ENCODE measurements around the gene LRP4.

LRP4 gene

DNA sequence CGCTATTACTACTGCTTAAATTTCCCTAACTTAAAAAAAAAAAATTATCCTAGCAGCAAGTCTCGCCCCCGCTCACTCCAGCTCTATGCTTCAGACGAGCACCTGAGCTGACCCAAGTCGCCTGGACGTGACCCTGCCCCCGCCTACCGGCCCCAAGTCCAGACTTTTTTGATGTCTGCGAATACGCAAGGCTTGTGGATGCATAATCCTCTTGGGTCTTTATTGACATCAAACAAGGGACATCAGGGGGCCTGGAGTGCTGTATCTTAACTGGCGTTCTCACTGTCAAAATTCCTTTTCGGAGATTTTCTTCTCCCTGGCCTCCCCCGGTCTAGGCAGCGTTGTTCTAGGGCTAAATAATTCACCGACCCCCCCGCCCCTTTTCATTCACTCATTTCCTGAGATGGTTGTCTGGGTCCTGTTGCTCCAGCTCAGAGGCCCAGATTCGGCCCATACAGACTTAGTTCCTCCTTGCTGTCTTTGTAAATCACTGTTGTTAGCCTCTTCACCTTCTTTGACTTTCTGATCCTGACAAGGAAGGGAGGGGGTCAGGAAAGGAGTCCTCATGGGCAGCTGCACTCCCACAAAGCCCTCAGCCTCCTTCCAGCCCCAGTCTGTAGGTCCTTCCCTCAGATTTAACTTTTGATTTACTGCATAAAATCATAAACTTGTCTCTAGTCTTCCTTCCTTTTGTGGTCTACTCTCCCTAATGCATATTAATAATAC lies 601 bp upstream of the LRP4 start:
- no peak for DNase-seq (ENCODE audit: low read depth in 2 of 2, low spot score in 1 of 2)

DNA sequence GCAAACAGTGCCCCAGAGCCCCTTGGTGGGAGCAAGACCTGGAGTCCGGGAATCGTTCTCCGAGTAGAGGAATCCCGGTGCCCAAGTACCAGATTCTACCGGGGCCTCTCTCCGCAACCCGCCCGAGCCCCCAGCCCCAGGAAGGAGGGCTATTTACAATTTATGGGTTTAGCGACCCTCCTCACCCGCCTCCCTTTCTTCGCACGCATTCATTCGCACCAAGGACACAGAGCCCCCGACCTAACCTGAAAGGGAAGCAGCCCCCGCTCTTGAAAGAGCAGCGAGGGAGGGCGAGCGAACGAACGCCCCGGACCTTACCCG lies 628 bp downstream of the LRP4 start:
- DNase-seq (ENCODE audit: low read depth in 2 of 2, low spot score in 1 of 2) = no peak

DNA sequence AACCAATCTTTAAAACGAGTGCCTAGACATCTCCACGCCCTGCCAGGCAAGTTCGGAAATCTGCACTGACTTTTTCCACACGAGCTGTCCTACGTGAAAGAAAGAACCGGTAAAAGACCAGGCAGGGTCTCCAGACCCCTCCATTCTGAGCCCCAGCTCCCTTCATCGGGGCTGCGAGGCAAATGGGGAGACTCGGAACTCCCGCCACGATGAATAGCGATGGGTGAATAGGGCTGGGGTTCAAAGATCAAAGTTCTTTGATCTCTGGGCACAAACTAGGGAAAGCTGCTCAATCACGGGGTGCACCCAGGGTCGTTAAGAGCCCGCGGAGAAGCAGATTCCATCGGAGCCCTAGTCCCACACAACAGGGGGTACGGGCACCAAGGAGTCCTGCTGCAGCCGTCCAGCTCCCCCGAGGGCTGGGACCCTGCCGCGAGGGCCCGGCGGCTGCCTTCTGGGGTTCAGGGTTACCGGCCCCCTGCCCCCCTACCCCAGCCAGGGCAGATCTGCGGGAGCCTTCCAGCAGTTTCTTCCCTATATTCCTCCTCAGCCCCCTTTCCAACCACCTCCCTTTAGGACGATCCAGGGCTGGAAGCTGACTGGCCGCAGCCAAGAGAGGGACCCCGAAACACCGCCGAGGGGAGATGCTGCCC lies 1.1 kb downstream of the LRP4 start:
- DNase-seq (ENCODE audit: low read depth in 2 of 2, low spot score in 1 of 2) = no peak

DNA sequence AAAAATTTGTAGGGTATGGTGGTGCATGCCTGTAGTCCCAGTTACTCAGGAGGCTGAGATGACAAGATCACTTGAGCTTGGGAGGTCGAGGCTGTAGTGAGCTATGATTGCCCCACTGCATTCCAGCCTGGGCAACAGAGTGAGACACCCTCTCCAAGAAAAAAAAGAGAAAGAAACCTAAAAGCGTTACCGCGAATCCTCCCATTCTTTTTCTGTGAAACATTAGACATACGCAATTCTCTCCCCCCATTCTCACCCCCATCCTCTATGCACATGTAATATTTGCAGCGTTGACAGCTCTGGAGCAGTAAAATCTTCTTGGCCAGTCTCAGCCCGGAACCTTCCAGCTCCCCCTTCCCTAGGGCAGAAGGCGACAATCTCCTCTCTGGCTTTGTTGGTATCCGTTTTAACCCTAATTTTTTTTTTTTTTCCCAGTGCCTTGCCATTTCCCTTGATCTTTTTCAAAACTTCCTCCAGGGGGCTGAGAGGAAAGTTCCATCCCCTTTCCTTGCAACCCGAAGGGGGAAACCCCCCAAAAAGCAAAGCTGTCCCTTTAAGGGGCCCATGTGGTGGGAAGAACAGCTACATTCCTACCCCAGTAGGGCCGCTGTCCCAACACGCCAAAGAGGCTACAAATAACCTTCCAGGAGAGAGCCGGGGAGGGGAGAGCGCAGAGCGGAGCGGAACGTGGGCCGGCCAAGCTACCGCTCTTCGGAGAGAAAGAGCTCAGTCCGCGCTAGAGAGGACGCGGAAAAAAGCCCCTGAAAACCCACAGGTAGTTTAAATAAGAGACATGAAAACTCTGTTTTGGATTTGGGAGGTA lies 1.9 kb downstream of the LRP4 start:
- DNase-seq (ENCODE audit: low read depth in 2 of 2, low spot score in 1 of 2) = no peak

DNA sequence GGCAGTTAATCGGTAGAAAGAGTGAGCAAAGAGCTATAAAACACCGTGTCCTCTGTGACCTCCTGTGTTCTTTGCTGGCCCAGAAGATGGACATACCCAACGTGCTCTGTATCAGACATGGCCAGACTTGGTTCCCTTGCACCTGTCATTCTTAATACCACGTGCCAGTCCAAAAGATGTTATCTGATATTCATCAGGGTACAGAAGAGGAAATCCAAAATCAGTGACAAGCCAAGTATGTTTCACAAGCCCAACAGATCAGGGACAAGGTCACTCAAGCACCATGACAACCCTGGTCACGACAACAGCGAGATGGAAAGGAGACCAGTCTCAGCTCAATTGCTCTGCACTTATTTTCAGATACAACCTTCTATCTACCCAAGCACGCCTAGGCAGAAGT lies 3.4 kb downstream of the LRP4 start:
- no peak for DNase-seq (ENCODE audit: low read depth in 2 of 2, low spot score in 1 of 2)

DNA sequence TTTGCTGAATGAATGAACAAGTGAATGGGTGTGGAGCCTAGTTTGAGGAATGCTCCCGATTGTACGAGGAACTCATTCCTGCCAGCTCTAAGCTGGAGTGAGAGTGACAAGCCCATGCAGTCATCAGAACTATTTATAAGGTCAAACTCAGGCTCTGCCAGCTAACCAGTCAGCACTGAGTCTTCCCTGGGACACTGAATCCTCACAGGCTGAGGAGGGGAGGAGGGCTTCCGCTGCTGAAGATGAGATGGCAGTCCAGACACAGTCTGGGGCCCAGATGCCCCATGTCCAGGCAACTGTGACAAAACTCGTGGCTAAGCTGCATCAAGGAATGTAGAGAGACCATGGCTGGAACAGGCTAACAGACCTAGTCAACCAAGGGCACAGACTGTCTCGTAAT lies 4.0 kb downstream of the LRP4 start:
- no peak for DNase-seq (ENCODE audit: low read depth in 2 of 2, low spot score in 1 of 2)

DNA sequence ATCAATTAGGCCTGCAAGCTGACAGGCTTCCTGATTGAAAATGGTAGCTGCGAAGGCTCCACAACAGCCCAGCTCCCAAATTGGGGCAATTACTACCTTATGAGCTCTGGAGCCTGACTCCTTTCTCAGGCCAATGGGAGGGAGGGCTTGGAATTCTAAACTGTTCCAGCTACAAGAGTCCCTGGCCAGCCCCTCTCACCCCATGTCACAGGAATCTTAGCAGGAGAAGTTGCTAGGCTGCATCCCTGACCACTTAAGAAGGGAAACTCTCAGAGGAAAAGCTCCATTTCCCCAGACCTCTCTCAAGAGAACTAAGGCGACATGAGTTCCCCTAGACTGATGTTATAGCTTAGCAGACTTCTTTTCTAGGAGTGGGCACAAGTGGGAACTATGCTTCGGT lies 4.9 kb downstream of the LRP4 start:
- DNase-seq (ENCODE audit: low read depth in 2 of 2, low spot score in 1 of 2) = no peak

DNA sequence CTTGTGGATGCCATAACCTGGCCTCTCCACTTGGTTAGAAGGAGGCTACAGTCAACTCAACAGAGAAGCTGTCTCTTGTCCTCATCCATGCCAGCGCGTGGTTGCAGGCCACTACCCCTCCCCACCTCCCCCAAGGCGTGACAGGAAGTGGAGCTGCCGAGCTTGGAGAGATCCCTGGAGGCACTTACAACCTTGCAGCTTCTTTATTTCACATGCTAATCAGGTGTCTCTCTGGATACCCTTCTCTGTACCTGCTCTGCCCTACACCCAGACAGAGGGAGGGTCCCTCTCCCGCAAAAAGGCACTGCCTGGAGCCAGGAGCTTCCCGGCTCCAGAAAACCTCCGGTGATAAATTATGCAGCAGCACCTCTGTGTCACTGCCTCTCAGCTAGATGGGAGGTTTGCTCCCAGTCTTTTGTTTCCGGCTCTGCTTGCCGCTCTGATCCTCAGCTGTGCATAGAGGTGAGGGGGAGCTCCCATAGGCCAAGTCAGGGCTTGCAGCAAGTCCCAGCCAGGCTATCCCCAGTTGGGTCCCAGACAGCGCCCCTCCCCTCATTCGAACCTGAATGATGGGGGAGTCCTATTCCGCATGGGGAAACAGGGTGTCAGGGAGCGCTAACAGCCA lies 5.7 kb downstream of the LRP4 start:
- DNase-seq (ENCODE audit: low read depth in 2 of 2, low spot score in 1 of 2) = no peak

DNA sequence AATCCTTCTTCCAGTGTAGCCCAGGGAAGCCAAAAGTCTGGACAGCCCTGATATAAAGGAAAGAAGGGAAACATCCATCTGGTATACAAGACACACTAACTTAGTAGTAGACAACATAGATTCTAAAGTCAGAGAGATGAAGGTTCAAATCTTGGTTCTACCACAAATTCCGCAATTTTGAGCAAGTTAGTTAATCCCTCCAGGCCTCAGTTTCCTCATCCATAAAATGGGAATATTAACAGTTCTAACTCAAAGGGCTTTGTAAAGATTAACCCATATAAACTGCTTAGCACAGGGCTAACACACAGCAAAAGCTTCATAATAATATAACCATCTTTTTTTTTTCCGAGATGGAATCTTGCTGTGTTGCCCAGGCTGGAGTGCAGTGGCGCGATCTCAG lies 10.7 kb downstream of the LRP4 start:
- no peak for DNase-seq (ENCODE audit: low read depth in 2 of 2, low spot score in 1 of 2)

DNA sequence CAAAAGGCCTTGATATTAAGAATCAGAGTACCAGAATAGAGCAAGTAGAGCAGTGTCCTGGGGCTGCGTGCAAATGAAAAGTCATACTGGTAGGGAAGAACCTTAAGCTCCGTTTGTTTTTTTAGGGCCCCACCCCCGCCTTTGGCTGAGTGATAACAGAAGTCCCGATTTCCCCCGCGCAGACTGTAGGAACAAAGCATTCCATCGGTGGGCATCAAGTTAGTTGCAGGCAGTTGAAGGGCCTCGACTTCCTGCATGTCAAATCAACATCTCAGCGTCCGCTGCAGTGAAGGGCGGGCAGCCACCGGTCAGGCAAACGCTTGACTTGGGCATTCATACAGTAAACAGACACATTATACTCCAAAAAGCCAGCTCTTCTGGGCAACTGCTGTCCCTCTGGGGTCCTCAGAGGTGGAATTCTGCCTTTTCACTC lies 11.7 kb downstream of the LRP4 start:
- no peak for DNase-seq (ENCODE audit: low read depth in 2 of 2, low spot score in 1 of 2)

DNA sequence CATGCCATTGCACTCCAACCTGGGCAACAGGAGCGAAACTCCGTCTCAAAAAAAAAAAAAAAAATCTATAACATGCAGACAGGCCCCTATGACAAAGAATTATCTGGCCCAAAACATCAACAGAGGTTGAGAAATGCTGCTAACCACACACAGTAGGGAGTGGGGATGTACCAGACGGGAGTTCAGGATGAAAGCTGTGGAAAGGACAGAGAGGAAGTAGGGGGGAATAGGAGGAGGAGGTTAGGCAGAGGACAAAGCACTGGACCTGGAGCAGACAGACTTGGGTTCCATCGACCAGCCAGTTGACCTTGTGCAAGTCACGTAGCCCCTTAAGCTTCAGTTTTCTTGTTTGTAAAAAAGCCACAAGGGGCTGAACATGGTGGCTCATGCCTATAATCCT lies 12.5 kb downstream of the LRP4 start:
- no peak for DNase-seq (ENCODE audit: low read depth in 2 of 2, low spot score in 1 of 2)

DNA sequence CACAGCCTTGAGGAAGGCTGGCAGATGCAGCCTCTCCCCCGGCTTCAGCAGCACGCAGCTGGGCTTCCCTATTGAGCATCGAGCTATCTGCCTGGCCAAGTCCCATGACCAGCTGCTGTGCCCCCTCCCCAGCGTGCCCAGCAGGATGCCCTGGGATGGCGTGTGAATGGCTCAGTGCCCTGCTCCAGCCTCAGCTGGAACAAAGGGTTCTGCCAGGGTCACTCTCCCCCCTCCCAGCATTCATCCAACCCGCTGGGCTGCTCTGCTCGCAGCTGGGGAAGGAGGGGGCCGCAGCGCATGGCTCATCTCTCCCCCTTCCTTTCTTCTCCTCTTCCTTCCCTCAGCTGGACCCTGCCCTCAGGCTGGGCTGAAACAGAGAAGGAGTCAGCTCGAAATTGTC lies 14.5 kb downstream of the LRP4 start:
- DNase-seq (ENCODE audit: low read depth in 2 of 2, low spot score in 1 of 2) = no peak

DNA sequence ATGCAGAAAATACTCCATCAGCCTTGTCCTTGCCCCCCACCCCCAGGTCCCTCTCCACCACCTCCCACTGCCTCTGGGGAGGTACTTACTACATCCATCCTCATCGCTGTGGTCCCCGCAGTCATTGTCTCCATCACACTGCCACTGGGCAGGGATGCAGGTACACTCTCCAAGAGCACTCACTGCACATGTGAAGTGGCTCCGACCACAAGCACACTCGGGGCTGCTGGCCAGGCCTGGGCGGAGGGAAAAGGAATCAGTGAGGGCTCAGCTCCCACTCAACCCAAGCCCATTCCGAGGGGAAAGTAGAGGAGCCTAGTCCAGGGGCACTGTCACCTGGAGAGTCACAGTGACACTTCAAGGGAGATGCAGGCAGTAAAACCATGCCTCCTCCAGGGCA lies 15.7 kb downstream of the LRP4 start:
- DNase-seq (ENCODE audit: low read depth in 2 of 2, low spot score in 1 of 2) = no peak

DNA sequence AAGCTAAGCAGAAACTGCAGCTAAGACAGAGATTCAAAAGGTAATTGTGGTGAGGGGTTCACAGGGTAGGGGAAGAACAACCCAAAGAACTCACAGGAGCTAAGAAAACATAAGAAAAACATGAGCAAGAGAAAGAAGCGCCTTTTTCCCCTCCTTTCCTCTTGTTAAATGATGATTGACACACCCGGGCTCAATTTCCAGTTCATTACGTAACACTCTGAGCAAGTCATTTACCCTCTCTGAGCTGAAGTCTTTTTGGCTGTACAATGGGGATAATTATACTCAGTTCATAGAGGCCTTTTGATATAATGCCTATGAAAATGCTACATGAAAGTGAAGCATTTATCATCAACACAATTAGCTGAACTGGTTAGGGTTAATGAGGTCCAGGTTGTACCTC lies 17.2 kb downstream of the LRP4 start:
- DNase-seq (ENCODE audit: low read depth in 2 of 2, low spot score in 1 of 2) = no peak

DNA sequence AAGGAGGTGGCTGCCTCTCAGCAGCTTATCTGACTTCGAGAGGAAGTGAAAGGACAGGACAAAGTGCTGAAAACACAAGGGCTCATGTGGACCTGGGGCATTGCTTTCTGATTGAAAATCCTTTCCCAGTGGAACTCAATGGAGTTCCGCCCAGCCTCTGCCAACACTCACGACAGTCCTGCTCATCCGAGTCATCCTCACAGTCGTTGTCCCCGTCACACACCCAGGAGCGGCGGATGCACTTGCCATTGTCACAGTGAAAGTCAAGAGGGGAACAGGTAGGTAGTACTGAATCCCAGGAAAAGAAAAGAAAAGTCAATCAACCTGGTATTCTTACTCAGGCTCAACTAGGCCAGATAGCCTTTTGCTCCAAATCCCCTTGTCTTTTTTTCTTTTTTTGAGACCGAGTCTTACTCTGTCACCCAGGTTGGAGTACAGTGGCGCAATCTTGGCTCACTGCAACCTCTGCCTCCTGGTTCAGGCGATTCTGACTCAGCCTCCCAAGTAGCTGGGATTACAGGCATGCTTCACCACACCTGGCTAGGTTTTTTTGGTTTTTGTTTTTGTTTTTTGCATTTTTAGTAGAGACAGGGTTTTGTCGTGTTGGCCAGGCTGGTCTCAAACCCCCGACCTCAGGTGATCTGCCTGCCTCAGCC lies 18.1 kb downstream of the LRP4 start:
- DNase-seq (ENCODE audit: low read depth in 2 of 2, low spot score in 1 of 2) = no peak

DNA sequence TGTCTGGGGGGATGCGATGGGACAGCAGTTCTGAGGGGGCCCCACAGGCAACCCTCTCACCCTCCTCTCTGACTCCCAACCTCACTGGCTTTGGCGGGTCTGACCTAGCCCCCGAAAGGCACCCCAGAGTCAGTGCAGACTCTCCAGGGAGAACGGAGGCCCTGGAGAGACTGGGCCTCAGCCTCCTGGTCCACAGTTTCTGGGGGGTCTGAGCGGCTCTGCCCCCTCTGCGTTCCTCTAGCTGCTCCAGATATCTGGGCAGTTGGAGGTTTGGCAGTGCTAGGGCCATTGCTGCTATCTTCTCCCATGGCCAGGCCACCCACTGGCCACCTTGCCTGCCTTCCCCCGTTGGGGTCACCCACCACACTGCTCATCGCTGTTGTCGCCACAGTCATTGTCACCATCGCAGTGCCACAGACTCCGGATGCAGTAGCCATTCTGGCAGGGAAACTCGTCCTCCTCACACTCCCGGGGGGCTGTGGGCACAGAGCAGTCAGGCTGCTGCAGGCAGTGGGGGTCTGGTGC lies 18.8 kb downstream of the LRP4 start:
- no peak for DNase-seq (ENCODE audit: low read depth in 2 of 2, low spot score in 1 of 2)

DNA sequence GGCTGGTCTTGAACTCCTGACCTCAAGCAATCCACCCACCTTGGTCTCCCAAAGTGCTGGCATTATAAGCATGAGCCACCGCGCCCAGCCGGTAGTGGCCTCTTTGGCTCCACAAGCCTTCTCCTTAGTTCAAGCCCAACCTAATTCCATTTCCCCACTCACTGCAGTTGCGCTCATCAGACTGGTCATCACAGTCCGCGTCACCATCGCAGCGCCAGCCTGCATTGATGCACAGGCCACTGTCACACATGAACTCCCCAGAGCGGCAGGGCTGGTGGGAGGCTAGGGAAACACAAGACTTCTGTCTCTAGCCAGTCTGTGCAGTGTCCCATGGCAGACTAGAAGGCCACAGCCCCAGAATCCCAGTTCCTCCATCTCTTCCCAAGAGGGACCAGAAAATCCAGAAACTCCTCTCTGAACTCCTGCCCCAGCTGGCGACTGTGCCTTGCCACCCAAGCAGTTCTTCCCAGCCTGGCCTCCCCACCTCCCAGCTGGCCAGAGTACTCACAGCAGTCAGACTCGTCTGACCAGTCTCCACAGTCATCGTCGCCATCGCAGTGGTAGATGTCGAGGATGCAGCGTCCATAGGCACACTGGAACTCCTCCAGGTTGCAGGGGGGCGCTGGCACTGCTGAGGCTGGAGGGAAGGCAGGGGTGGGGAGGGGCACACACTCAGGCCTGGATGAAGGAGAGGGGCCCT lies 19.8 kb downstream of the LRP4 start:
- no peak for DNase-seq (ENCODE audit: low read depth in 2 of 2, low spot score in 1 of 2)

DNA sequence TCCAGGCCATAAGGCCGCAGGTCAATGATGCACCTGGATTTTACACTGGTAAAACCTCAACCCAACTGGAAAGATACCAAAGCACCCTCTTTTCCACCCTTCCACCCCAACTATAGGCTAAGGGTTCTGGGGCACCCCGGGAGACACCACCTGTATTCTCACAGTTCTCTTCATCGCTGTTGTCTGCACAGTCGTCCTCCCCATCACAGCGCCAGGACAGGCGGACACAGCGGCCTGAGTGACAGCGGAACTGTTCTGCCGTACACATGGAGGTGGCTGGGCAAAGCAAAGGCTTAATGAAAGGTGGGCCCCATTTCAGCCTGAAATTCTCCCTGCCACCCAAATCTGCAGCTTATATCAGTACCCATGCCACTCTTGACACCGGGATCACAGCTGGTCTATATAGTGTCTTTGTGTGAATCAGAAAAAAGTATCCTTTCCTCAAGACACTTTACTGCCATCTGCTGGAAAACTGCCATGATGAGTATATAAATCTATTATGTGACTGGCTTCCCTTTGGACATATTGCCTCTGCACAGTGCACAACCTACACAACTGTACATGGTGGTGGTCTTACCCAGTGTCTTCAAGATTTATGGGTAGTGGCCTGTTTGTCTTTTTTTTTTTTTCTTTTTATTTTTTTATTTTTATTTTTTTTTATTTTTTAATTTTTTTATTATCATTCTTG lies 21.5 kb downstream of the LRP4 start:
- DNase-seq (ENCODE audit: low read depth in 2 of 2, low spot score in 1 of 2) = no peak

DNA sequence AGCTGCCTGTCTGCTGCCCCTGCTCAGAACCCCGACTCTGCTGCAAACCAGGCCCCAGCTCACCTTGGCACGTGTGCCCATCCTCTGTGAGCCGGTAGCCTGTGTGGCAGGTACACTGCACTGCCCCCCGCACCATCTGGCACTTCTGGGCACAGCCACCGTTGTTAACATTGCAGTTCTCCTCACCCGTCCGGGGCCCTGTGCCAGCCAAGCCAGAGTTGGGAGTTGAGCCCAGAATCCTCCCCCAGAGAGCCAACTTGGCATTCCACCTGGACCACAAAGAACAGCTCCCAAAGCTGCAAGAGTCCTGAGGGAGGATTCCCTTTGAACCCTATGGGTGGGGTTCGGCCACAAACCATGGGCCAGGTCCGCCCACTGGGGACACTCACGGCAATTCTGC lies 22.5 kb downstream of the LRP4 start:
- no peak for DNase-seq (ENCODE audit: low read depth in 2 of 2, low spot score in 1 of 2)

DNA sequence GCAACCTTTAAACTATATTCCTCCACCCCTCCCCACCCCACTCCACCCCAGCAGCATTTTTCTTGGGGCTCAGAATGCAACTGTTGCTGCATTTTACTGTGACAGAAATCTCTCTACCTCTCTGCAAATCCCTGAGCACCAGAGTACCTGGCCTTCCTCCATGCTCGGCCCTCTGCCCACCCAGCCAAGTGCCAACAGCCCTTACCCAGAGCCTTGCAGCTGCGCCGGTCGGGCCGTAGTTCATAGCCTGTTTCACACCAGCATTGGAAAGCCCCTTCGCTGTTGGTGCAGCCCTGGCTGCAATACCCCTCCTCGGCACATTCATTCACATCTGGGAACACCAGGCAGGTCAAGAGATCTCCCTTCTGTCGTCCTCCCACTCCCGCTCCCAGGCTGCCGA lies 23.4 kb downstream of the LRP4 start:
- no peak for DNase-seq (ENCODE audit: low read depth in 2 of 2, low spot score in 1 of 2)
